OCI-LY3 (cell line): ENCODE results near the gene KLHL4.
"Not testable (repeated sequence)": the region's sequence is repeated elsewhere in the genome, so short reads cannot be mapped to it uniquely, and the experiment has no call there.

ENCODE experiments used
- H2AFZ ChIP-seq: fragments of 200-600, 300-600 bp; shearing (Covaris generic); 2 replicates; pipeline ENCODE4 v1.6.0; 2014; ENCODE audit warnings: antibody characterized with exemption, low read depth, low read length
- H3K27ac ChIP-seq: fragments of 200-600, 300-600 bp; sonication (generic); 2 replicates; pipeline ENCODE4 v1.5.1; 2014; ENCODE audit warnings: mild to moderate bottlenecking, low read length, moderate library complexity, mixed read lengths
- H3K27me3 ChIP-seq: fragments of 200-600, 300-600 bp; sonication (generic); 2 replicates; pipeline ENCODE4 v1.6.1; 2014; ENCODE audit warnings: low read depth, low read length, mixed read lengths
- H3K36me3 ChIP-seq: fragments of 200-600, 300-600 bp; sonication (generic); replicated peaks from 2 replicates; pipeline ENCODE3; 2014; ENCODE audit warnings: low read depth, low read length, mixed read lengths
- H3K4me1 ChIP-seq: fragments of 300-600, 200-600 bp; sonication (generic); 2 replicates; pipeline ENCODE4 v1.6.1; 2014; ENCODE audit warnings: low read length, mixed read lengths
- H3K4me2 ChIP-seq: fragments of 200-600, 300-600 bp; sonication (generic); 2 replicates; pipeline ENCODE4 v1.6.1; 2014; ENCODE audit warnings: low read length, mixed read lengths
- H3K4me3 ChIP-seq: fragments of 300-600, 200-600 bp; sonication (generic); 2 replicates; pipeline ENCODE4 v1.5.1; 2014; ENCODE audit warnings: antibody characterized with exemption, mild to moderate bottlenecking, low read length, moderate library complexity
- H3K79me2 ChIP-seq: fragments of 300-600, 200-600 bp; shearing (Covaris generic); 2 replicates; pipeline ENCODE4 v1.6.1; 2014; ENCODE audit warnings: mild to moderate bottlenecking, low read length, mixed read lengths
- H3K9ac ChIP-seq: fragments of 300-600, 200-600 bp; shearing (Covaris generic); 2 replicates; pipeline ENCODE4 v1.6.0; 2014; ENCODE audit warnings: mild to moderate bottlenecking, low read length, moderate library complexity
- H3K9me3 ChIP-seq: fragments of 200-600, 300-600 bp; shearing (Covaris generic); 2 replicates; pipeline ENCODE4 v1.6.1; 2014; ENCODE audit warnings: low read length, mixed read lengths; ENCODE audit not compliant: insufficient read depth
- H4K20me1 ChIP-seq: fragments of 200-600, 300-600 bp; sonication (generic); 2 replicates; pipeline ENCODE4 v1.6.1; 2016; ENCODE audit warnings: low read length, mixed read lengths; ENCODE audit not compliant: insufficient read depth
- EZH2phosphoT487 ChIP-seq: fragments of 200-600 bp; shearing (Covaris generic); IDR thresholded peaks from 2 replicates; pipeline ENCODE4 v1.6.1; 2018; ENCODE audit warnings: antibody characterized with exemption, mixed run types, low read depth
- TF ChIP-seq, protein P1 (sequence below): fragments of 200-600, 300-600 bp; sonication (generic); IDR thresholded peaks from 2 replicates; pipeline ENCODE4 v1.5.1; 2014; ENCODE audit warnings: antibody characterized with exemption, low read length, low read depth

Gene KLHL4

DNA sequence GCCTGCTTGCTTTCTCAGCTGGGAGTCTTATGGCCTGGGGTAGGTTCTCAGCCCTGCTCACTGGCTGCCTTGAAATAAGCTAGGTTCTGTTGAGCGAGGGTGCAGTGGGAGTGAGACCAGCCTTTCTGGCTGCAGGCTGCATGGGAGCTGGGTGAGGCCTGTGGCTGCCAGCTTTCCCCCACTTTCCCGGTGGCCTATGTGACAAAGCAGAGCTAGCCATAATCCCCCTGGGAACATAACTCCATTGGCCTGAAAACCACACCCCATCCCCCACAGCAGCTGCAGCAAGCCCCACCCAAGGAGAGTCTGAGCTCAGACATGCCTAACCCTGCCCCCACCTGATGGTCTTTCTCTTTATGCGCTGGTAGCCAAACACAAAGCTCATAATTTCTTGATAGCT lies 118.9 kb downstream of the KLHL4 start:
- H2AFZ ChIP-seq: no peak overlapping the region
- no peaks in the 10 kb centered on the region for H3K4me1 ChIP-seq
- H3K4me3 ChIP-seq: no peak overlapping the region
- H4K20me1 ChIP-seq: no peaks in the 10 kb centered on the region
- no peaks in the 10 kb centered on the region for H3K36me3 ChIP-seq
- H3K9ac ChIP-seq: no peak overlapping the region
- no peaks in the 10 kb centered on the region for H3K79me2 ChIP-seq
- H3K9me3 ChIP-seq: no peaks in the 10 kb centered on the region
- H3K27ac ChIP-seq: no peak overlapping the region
- TF ChIP-seq, protein P1, sequence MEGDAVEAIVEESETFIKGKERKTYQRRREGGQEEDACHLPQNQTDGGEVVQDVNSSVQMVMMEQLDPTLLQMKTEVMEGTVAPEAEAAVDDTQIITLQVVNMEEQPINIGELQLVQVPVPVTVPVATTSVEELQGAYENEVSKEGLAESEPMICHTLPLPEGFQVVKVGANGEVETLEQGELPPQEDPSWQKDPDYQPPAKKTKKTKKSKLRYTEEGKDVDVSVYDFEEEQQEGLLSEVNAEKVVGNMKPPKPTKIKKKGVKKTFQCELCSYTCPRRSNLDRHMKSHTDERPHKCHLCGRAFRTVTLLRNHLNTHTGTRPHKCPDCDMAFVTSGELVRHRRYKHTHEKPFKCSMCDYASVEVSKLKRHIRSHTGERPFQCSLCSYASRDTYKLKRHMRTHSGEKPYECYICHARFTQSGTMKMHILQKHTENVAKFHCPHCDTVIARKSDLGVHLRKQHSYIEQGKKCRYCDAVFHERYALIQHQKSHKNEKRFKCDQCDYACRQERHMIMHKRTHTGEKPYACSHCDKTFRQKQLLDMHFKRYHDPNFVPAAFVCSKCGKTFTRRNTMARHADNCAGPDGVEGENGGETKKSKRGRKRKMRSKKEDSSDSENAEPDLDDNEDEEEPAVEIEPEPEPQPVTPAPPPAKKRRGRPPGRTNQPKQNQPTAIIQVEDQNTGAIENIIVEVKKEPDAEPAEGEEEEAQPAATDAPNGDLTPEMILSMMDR: no peak
- TF ChIP-seq EZH2phosphoT487: no peak
- no peak overlapping the region for H3K4me2 ChIP-seq
- H3K27me3 ChIP-seq: no peaks in the 10 kb centered on the region

DNA sequence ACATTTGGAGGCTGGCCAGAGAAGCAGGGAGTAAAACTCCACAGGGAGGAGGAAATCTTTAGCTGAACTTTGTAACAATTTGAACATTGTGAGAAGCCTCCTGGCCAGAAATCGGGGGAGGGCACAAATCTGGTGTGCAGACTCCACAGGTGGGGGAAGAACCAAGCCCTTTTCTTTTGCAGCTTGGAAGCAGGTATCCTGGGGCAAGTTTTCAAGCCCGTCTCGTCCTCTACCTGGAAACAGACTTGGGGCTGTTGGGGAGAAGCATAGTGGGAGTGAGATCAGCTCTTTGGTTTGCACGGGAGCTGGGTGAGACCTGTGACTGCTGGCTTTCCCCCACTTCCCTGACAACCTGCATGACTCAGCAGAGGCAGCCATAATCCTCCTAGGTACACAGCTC lies 123.8 kb downstream of the KLHL4 start:
- not testable (repeated sequence) for H3K4me3 ChIP-seq, H3K27me3 ChIP-seq, H3K9ac ChIP-seq, H3K27ac ChIP-seq, H3K4me1 ChIP-seq, H4K20me1 ChIP-seq, H3K4me2 ChIP-seq, H3K36me3 ChIP-seq, H3K79me2 ChIP-seq, H2AFZ ChIP-seq, H3K9me3 ChIP-seq

DNA sequence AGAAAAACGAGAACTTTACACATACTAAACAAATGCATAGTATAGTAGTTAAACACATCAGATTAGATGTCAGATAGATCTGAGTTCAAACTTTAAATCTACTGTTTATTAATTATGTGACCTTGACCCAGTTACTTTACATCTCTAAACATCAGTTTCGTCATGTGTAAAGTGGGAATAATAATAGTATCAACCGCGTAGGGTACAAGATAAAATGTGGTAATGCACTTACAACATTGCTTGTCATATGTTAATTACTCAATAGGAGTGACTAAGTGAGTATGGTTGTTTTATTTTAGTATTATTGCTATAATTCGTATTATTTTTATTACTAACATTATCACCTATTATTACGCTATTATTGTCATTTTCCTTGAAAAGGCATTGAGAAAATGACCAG lies 144.2 kb downstream of the KLHL4 start:
- H2AFZ ChIP-seq: no peak overlapping the region
- no peak overlapping the region for H3K9ac ChIP-seq
- no peaks in the 10 kb centered on the region for H3K36me3 ChIP-seq
- peaks cover 5% of the 10 kb centered on the region for H3K4me1 ChIP-seq
- no peaks in the 10 kb centered on the region for H4K20me1 ChIP-seq
- no peaks in the 10 kb centered on the region for H3K27me3 ChIP-seq
- no peak overlapping the region for H3K27ac ChIP-seq
- no peak overlapping the region for H3K4me3 ChIP-seq
- TF ChIP-seq, protein P1: no peak
- no peak for TF ChIP-seq EZH2phosphoT487
- H3K9me3 ChIP-seq: no peaks in the 10 kb centered on the region
- H3K79me2 ChIP-seq: no peaks in the 10 kb centered on the region
- no peak overlapping the region for H3K4me2 ChIP-seq

DNA sequence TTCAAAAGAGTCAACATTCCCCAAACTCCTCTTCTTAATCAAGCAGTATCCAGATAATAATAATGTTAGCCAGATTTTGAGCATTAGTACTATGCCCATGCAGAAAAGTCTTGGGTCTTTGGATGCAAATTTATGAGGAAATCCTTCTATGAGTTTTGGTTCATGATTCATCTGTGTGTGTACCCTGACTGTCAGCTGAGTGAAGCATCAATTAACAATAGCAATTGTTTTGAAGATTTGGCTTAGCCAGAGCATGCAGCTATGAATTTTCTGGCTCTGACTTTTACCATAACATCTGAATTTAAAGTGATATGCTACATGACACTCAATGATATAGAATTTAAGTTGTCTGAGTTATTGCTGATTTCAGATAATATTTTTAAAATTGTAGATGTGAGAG lies 145.8 kb downstream of the KLHL4 start:
- Histone ChIP-seq H3K4me1 (peaks cover 5% of the 10 kb centered on the region), H3K27ac (no peak overlapping the region), H3K4me3 (no peak overlapping the region), H2AFZ (no peak overlapping the region), H3K36me3 (no peaks in the 10 kb centered on the region), H4K20me1 (no peaks in the 10 kb centered on the region), H3K27me3 (no peaks in the 10 kb centered on the region), H3K9me3 (no peaks in the 10 kb centered on the region), H3K79me2 (no peaks in the 10 kb centered on the region), H3K4me2 (no peak overlapping the region), H3K9ac (no peak overlapping the region)
- TF ChIP-seq EZH2phosphoT487: no peak
- TF ChIP-seq, protein P1: no peak

DNA sequence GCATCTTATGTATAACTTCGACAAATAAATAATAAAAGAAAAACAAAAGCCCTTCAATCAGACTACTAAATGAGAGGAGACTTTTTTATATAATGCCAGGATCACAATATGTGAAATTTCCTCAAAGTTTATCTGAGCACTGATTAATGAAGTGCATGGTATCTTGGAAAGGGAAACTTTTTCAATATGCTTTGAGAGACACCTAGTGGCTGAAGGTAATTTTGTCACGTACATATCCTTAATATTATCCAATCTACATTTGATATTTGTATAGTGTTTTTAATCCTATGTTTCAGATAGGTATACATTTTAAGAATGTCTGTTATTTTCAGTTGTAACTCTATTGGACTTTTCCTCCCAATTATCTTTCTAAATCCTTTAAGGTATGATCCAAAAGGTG lies 146.8 kb downstream of the KLHL4 start:
- Histone ChIP-seq H3K4me3 (no peak overlapping the region), H3K79me2 (no peaks in the 10 kb centered on the region), H3K36me3 (no peaks in the 10 kb centered on the region), H3K9ac (no peak overlapping the region), H3K27me3 (no peaks in the 10 kb centered on the region), H2AFZ (no peak overlapping the region), H4K20me1 (no peaks in the 10 kb centered on the region), H3K4me1 (peaks cover 5% of the 10 kb centered on the region), H3K9me3 (no peaks in the 10 kb centered on the region), H3K27ac (no peak overlapping the region), H3K4me2 (no peak overlapping the region)
- TF ChIP-seq, protein P1: peak; percentile 57
- no peak for TF ChIP-seq EZH2phosphoT487
